ENCODE data around the gene KREMEN1.

The KREMEN1 gene

GRCh38 chr22:29089507-29089906 lies 16.7 kb downstream of the KREMEN1 start:
- no peaks in the 10 kb centered on the region for H3K27me3 ChIP-seq (replicated peaks; ENCODE audit: control insufficient read depth, insufficient read depth, low read length, poor library complexity, severe bottlenecking)
- no peaks in the 10 kb centered on the region for H3K36me3 ChIP-seq (ENCODE audit: control insufficient read depth, insufficient read depth, low read length)
- H3K4me3 ChIP-seq (ENCODE audit: insufficient read depth, low read depth, low read length, poor library complexity, severe bottlenecking) = no peak overlapping the region
- no peaks in the 10 kb centered on the region for H3K4me1 ChIP-seq (ENCODE audit: control insufficient read depth, insufficient read depth, low read length, poor library complexity, severe bottlenecking)
- no peak for DNase-seq
- no peaks in the 10 kb centered on the region for H3K9me3 ChIP-seq (ENCODE audit: control insufficient read depth, low read length)
- H3K27ac ChIP-seq (ENCODE audit: insufficient read depth, low read length, poor library complexity, severe bottlenecking) = no peak overlapping the region

- H3K4me1 ChIP-seq (ENCODE audit: control insufficient read depth, insufficient read depth, low read length, poor library complexity, severe bottlenecking) = no peaks in the 10 kb centered on the region
- H3K36me3 ChIP-seq (ENCODE audit: control insufficient read depth, insufficient read depth, low read length) = no peaks in the 10 kb centered on the region
- H3K4me3 ChIP-seq (ENCODE audit: insufficient read depth, low read depth, low read length, poor library complexity, severe bottlenecking) = no peak overlapping the region
- no peaks in the 10 kb centered on the region for H3K9me3 ChIP-seq (ENCODE audit: control insufficient read depth, low read length)
- H3K27me3 ChIP-seq (replicated peaks; ENCODE audit: control insufficient read depth, insufficient read depth, low read length, poor library complexity, severe bottlenecking) = no peaks in the 10 kb centered on the region
- DNase-seq = no peak
- H3K27ac ChIP-seq (ENCODE audit: insufficient read depth, low read length, poor library complexity, severe bottlenecking) = no peak overlapping the region
Observed at GRCh38 chr22:29090039-29090438, 17.2 kb downstream of the KREMEN1 start.

DNA sequence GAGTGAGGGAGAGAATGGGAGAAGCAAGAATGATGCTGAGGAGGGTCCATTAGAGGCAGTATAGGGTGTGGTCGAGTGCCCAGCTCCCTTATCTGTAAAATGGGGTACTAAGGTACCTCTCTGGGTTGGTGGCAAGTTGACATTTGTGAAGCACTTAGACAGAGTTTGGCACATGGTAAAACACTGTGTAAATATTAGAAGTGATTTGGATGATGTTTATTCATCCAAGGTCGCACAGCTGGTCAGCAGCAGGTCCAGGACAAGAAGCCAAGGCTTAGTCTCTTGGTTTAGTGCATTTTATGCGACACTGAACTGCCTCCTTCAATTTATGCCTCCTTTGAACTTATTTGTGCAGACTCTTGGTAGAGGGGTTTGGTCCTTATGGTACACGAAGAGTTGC lies 19.4 kb downstream of the KREMEN1 start:
- H3K4me1 ChIP-seq (ENCODE audit: control insufficient read depth, insufficient read depth, low read length, poor library complexity, severe bottlenecking) = no peaks in the 10 kb centered on the region
- H3K27ac ChIP-seq (ENCODE audit: insufficient read depth, low read length, poor library complexity, severe bottlenecking) = no peak overlapping the region

DNA sequence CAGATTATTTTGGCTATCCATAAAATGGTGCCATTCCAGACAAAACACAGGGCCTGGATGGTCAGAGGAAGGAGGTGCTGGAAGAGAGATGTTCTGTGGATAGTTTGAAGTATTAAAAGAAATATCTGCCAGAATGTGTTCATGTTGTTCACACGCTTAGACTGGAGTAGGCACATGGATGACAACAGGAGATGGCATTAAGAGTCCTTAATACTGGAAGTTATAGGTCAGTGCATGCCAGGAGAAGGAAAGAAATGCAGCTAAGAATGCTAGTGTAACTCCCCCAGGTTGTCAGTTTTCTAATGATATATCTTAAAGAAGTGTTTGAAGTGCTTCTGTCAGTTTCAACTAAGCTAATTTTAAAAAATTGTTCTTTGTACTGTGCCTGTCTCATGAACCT lies 20.2 kb downstream of the KREMEN1 start:
- no peak for DNase-seq
- Histone ChIP-seq H3K27me3 (replicated peaks; ENCODE audit: control insufficient read depth, insufficient read depth, low read length, poor library complexity, severe bottlenecking) (no peaks in the 10 kb centered on the region), H3K9me3 (ENCODE audit: control insufficient read depth, low read length) (no peaks in the 10 kb centered on the region), H3K4me1 (ENCODE audit: control insufficient read depth, insufficient read depth, low read length, poor library complexity, severe bottlenecking) (no peaks in the 10 kb centered on the region), H3K4me3 (ENCODE audit: insufficient read depth, low read depth, low read length, poor library complexity, severe bottlenecking) (no peak overlapping the region), H3K27ac (ENCODE audit: insufficient read depth, low read length, poor library complexity, severe bottlenecking) (no peak overlapping the region), H3K36me3 (ENCODE audit: control insufficient read depth, insufficient read depth, low read length) (no peaks in the 10 kb centered on the region)

More for the DNA sequence above, 19.4 kb downstream of the KREMEN1 start:
- Histone ChIP-seq H3K4me3 (ENCODE audit: insufficient read depth, low read depth, low read length, poor library complexity, severe bottlenecking) (no peak overlapping the region), H3K27me3 (replicated peaks; ENCODE audit: control insufficient read depth, insufficient read depth, low read length, poor library complexity, severe bottlenecking) (no peaks in the 10 kb centered on the region), H3K9me3 (ENCODE audit: control insufficient read depth, low read length) (no peaks in the 10 kb centered on the region), H3K36me3 (ENCODE audit: control insufficient read depth, insufficient read depth, low read length) (no peaks in the 10 kb centered on the region)
- DNase-seq = no peak

DNA sequence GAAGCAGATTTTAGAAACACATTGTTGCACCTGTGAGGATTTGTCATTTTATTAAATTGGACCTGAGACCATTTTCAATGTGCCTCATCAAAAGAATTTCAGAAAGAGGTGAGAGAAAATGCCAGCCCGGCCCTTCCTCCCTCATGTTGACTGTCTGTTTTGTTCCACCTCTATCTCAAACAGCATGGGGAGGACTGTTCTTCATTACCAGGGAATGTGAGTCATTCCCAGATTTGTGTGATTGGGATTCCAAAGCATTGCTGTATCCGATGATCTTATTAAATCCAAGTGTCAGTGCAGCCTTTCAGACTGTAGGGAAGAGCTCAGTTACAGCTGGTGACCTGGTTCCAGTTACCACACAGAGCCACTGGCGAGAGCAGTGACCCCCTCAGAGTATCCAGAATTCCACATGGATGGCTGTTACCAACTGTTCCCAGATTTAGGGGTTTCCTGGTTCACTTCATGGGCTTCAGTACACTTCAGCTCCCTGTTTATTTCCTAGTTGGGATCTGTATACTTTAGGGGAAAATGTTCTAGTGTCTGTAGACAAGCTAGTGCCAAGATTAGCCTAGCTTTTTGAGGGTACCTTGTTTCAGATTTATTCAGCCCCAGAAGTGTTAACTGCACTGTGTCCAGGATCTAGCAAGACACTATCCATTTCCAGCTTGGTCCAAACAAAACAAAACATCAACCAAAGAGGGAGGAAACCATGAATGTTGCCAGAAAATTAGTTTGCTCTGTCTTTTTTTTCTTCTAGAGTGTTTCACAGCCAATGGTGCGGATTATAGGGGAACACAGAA lies 20.9 kb downstream of the KREMEN1 start:
- H3K4me1 ChIP-seq (ENCODE audit: control insufficient read depth, insufficient read depth, low read length, poor library complexity, severe bottlenecking) = no peaks in the 10 kb centered on the region
- no peaks in the 10 kb centered on the region for H3K27me3 ChIP-seq (replicated peaks; ENCODE audit: control insufficient read depth, insufficient read depth, low read length, poor library complexity, severe bottlenecking)
- H3K36me3 ChIP-seq (ENCODE audit: control insufficient read depth, insufficient read depth, low read length) = no peaks in the 10 kb centered on the region
- H3K27ac ChIP-seq (ENCODE audit: insufficient read depth, low read length, poor library complexity, severe bottlenecking) = no peak overlapping the region
- H3K9me3 ChIP-seq (ENCODE audit: control insufficient read depth, low read length) = no peaks in the 10 kb centered on the region
- no peak overlapping the region for H3K4me3 ChIP-seq (ENCODE audit: insufficient read depth, low read depth, low read length, poor library complexity, severe bottlenecking)
- no peak for DNase-seq

- H3K4me1 ChIP-seq (ENCODE audit: control insufficient read depth, insufficient read depth, low read length, poor library complexity, severe bottlenecking) = no peaks in the 10 kb centered on the region
- no peaks in the 10 kb centered on the region for H3K27me3 ChIP-seq (replicated peaks; ENCODE audit: control insufficient read depth, insufficient read depth, low read length, poor library complexity, severe bottlenecking)
- no peaks in the 10 kb centered on the region for H3K36me3 ChIP-seq (ENCODE audit: control insufficient read depth, insufficient read depth, low read length)
- no peak overlapping the region for H3K4me3 ChIP-seq (ENCODE audit: insufficient read depth, low read depth, low read length, poor library complexity, severe bottlenecking)
- H3K27ac ChIP-seq (ENCODE audit: insufficient read depth, low read length, poor library complexity, severe bottlenecking) = no peak overlapping the region
- H3K9me3 ChIP-seq (ENCODE audit: control insufficient read depth, low read length) = no peaks in the 10 kb centered on the region
- no peak for DNase-seq
Observed at GRCh38 chr22:29095459-29095858, 22.6 kb downstream of the KREMEN1 start.

GRCh38 chr22:29096736-29097669 lies 24.2 kb downstream of the KREMEN1 start:
- Histone ChIP-seq H3K4me1 (ENCODE audit: control insufficient read depth, insufficient read depth, low read length, poor library complexity, severe bottlenecking) (no peaks in the 10 kb centered on the region), H3K27ac (ENCODE audit: insufficient read depth, low read length, poor library complexity, severe bottlenecking) (no peak overlapping the region), H3K9me3 (ENCODE audit: control insufficient read depth, low read length) (no peaks in the 10 kb centered on the region), H3K36me3 (ENCODE audit: control insufficient read depth, insufficient read depth, low read length) (no peaks in the 10 kb centered on the region), H3K27me3 (replicated peaks; ENCODE audit: control insufficient read depth, insufficient read depth, low read length, poor library complexity, severe bottlenecking) (no peaks in the 10 kb centered on the region), H3K4me3 (ENCODE audit: insufficient read depth, low read depth, low read length, poor library complexity, severe bottlenecking) (no peak overlapping the region)
- DNase-seq = no peak

- Histone ChIP-seq H3K9me3 (ENCODE audit: control insufficient read depth, low read length) (no peaks in the 10 kb centered on the region), H3K4me3 (ENCODE audit: insufficient read depth, low read depth, low read length, poor library complexity, severe bottlenecking) (no peak overlapping the region), H3K4me1 (ENCODE audit: control insufficient read depth, insufficient read depth, low read length, poor library complexity, severe bottlenecking) (no peaks in the 10 kb centered on the region), H3K36me3 (ENCODE audit: control insufficient read depth, insufficient read depth, low read length) (no peaks in the 10 kb centered on the region), H3K27ac (ENCODE audit: insufficient read depth, low read length, poor library complexity, severe bottlenecking) (no peak overlapping the region), H3K27me3 (replicated peaks; ENCODE audit: control insufficient read depth, insufficient read depth, low read length, poor library complexity, severe bottlenecking) (no peaks in the 10 kb centered on the region)
- DNase-seq = no peak
Observed at GRCh38 chr22:29098296-29098695, 25.5 kb downstream of the KREMEN1 start.

DNA sequence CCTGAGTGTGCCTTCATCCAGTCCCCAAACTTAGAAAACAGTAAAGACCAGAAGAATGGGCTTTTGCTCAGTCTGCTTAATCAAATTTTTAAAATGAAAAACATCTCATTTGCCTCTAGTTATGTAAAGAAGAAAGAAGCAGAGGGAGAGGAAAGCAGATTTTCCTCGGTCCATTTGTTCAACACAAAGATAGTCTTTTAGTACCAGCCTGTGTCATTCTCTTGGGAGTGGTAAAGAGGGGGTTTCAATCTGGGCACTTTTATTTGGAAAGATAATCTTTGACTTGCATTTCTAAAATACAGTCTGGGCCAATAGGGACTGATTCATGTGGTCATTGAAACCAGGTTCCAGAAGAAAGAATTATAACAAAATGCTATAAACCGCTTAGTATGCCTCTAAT lies 29.5 kb downstream of the KREMEN1 start:
- Histone ChIP-seq H3K4me1 (ENCODE audit: control insufficient read depth, insufficient read depth, low read length, poor library complexity, severe bottlenecking) (no peaks in the 10 kb centered on the region), H3K27me3 (replicated peaks; ENCODE audit: control insufficient read depth, insufficient read depth, low read length, poor library complexity, severe bottlenecking) (no peaks in the 10 kb centered on the region), H3K4me3 (ENCODE audit: insufficient read depth, low read depth, low read length, poor library complexity, severe bottlenecking) (no peak overlapping the region), H3K36me3 (ENCODE audit: control insufficient read depth, insufficient read depth, low read length) (no peaks in the 10 kb centered on the region), H3K27ac (ENCODE audit: insufficient read depth, low read length, poor library complexity, severe bottlenecking) (no peak overlapping the region), H3K9me3 (ENCODE audit: control insufficient read depth, low read length) (no peaks in the 10 kb centered on the region)
- DNase-seq = no peak

DNA sequence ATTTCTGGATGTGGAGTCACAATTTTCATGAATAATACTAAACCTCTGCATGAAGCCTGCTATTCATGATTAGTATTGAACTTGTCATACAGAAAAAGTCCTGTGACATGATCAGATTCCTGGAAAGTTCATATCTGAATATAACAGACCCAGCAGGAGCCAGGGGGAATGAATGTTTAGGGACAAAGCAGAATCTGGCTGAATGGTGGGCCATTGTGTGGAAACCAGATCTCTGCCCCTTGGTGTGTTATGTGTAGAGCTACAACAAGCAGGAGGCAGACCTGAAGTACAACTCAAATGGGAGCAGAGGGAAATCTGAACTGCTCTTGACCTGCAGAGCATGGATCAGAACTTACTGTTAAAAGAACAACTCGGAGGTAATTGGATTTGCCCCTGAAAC lies 30.3 kb downstream of the KREMEN1 start:
- H3K27ac ChIP-seq (ENCODE audit: insufficient read depth, low read length, poor library complexity, severe bottlenecking) = no peak overlapping the region
- no peaks in the 10 kb centered on the region for H3K9me3 ChIP-seq (ENCODE audit: control insufficient read depth, low read length)
- H3K4me1 ChIP-seq (ENCODE audit: control insufficient read depth, insufficient read depth, low read length, poor library complexity, severe bottlenecking) = no peaks in the 10 kb centered on the region
- H3K36me3 ChIP-seq (ENCODE audit: control insufficient read depth, insufficient read depth, low read length) = no peaks in the 10 kb centered on the region
- no peaks in the 10 kb centered on the region for H3K27me3 ChIP-seq (replicated peaks; ENCODE audit: control insufficient read depth, insufficient read depth, low read length, poor library complexity, severe bottlenecking)
- no peak for DNase-seq
- H3K4me3 ChIP-seq (ENCODE audit: insufficient read depth, low read depth, low read length, poor library complexity, severe bottlenecking) = no peak overlapping the region

Measured in effector memory CD4-positive, alpha-beta T cell (primary cell).